NCI-H748 (cell line): Measurements from ENCODE around the gene LRG1.

Source experiments
- DNase-seq: peaks from one replicate; lab custom pipeline; 2025; ENCODE audit not compliant: unreplicated experiment; lab: John Stamatoyannopoulos, UW

Gene LRG1

DNA sequence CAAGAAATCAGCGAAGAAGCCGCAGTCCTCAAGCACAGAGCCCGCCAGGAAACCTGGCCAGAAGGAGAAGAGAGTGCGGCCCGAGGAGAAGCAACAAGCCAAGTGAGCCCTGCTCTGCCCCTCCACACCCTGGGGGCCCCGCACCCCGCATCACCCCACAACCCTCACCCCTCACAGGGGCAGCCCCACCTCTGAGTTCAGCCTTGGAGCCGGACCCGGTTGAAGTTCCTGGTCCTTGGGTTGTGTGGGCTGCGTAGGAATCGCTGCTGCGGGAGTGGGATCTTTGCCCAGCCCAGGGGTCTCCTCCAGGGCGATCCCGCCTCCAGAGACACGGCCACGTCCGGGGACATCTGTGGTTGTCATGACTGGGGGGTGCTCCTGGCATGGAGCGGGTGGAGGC, 43.5 kb downstream of the LRG1 start:
- no peak for DNase-seq

DNA sequence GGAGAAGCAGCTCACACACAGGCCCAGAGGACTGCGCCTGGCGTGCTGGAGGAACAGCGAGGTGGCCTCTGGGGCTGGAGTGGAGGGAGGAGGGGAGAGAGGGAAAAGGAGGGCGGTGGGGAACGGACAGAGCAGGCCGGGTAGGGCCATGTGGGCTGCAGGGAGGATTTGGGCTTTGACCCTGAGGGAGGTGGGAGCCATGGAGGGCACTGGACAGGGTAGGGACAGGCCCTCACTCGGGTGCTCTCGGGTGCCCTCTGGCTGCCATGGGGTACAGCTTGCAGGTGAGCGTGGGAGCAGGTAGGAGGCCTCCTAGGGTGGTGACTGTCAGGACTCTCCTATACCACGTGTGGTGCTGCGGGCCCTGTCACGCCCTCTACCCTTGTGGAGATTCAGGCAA, 44.4 kb downstream of the LRG1 start:
- no peak for DNase-seq

DNA sequence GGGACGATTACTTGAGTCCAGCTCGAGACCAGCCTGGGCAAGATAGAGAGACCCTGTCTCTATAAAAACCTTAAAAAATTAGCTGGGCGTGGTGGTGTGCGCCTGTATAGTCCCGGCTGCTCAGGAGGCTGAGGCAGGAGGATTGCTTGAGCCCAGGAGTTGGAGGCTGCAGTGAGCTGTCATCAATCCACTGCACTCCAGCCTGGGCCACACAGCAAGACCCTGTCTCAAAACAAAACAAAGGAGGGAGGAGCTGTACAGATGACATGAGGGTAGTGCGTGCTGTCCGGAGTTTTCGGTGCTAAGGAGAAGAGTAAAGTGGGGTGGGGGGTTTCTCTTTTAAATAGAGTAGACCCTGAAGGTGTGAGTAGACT, 45.2 kb downstream of the LRG1 start:
- DNase-seq = no peak

DNA sequence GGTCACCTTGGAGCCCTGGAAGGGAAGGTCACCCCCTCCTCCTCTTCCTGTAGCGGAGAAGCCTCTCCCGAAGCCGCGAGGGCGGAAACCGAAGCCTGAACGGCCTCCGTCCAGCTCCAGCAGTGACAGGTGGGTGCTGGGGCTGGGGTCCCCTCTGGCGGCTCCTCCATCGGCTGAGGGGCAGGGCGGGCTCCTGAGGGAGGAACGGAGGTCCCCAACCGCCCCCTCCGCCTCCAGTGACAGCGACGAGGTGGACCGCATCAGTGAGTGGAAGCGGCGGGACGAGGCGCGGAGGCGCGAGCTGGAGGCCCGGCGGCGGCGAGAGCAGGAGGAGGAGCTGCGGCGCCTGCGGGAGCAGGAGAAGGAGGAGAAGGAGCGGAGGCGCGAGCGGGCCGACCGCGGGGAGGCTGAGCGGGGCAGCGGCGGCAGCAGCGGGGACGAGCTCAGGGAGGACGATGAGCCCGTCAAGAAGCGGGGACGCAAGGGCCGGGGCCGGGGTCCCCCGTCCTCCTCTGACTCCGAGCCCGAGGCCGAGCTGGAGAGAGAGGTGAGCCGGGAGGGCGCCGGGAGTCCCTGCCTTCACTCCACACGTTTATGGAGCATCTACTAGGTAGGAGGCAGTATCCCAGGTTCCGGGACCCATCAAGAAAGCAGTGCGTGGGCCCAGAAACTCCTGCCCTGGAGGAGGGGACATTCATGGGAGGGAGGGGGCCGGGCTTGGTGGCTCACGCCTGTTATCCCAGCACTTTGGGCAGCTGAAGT, 45.7 kb downstream of the LRG1 start:
- DNase-seq = no peak

DNA sequence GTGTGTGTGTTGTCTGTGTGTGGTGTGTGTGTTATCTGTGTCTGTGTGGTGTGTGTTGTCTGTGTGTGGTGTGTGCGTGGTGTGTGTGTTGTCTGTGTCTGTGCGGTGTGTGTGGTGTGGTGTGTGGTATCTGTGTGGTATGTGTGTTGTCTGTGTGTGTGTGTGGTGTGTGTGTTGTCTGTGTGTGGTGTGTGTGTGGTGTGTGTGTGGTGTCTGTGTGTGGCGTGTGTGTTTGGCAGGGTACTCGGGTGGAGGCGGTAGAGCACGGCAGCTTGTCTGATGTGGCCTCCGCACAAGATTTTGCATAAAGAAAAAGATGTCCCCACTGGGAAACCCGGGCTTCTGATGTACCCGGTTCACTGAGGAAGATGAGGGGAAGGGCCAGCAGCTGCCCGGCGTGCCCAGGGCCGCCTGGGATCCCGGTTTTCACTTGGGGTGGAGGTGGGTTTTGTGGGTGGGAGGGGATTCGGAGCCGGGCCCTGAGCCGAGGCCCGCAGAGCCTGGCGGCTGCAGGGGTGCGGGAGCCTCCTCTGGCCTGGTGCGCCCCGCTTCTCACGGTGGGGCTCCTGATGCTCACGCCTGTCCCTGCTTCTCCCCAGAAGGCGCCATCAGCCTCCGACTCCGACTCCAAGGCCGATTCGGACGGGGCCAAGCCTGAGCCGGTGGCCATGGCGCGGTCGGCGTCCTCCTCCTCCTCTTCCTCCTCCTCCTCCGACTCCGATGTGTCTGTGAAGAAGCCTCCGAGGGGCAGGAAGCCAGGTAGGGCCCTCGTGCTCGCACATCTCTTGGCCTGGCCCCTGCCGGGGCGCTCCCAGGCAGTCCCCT, 46.5 kb downstream of the LRG1 start:
- DNase-seq = no peak

DNA sequence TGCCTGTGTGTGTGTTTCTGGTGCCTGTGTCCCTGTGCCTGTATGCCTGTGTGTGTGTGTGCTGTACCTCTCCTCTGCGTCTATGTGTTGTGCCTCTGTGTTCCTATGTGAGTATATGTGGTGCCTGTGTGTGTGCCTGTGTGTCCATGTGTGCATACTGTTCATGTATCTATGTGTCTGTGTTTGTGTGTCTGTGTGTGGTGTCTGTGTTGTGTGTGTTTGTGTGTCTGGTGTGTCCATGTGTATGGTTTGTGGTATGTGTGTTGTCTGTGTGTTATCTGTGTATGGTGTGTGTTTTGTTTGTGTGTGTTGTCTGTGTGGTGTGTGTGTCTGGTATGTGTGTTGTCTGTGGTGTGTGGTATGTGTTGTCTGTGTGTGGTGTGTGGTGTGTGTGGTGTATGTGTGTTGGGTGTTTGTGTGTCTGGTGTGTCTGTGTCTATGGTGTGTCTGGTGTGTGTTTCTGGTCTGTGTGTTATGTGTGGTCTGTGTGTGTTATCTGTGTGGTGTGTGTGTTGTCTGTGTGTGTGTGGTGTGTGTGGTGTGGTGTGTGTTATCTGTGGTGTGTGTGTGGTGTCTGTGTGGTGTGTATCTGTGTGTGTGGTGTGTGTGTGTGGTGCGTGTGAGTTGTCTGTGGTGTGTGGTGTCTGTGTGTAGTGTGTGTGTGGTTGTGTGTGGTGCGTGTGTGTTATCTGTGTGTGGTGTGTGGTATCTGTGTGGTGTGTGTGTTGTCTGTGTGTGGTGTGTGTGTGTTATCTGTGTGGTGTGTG, 47.3 kb downstream of the LRG1 start:
- no peak for DNase-seq

DNA sequence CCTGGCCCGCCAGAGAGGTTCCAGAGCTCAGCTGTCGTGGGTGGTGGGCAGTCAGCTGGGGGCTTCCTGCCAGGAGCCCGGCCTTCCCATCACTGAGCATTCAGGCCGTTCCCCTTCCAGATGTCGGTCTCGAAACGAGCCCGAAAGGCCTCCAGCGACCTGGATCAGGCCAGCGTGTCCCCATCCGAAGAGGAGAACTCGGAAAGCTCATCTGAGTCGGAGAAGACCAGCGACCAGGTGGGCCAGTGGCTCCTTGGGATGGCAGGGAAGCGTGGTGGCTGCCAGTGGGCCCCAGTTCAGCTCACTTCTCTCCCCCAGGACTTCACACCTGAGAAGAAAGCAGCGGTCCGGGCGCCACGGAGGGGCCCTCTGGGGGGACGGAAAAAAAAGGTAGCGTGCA, 48.4 kb downstream of the LRG1 start:
- DNase-seq = no peak

DNA sequence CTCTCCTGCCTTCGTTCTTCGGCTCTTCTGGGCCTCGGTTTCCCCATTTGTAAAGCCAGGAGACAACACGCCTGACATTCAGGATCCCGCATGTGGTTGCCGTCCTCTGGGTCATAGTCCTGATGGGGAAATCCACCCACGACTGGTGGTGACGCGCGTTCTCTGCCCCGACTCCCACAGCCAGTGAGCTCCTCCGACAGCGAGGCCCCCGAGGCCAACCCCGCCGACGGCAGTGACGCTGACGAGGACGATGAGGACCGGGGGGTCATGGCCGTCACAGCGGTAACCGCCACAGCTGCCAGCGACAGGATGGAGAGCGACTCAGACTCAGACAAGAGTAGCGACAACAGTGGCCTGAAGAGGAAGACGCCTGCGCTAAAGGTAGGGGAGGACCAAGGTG, 51.3 kb downstream of the LRG1 start:
- no peak for DNase-seq

DNA sequence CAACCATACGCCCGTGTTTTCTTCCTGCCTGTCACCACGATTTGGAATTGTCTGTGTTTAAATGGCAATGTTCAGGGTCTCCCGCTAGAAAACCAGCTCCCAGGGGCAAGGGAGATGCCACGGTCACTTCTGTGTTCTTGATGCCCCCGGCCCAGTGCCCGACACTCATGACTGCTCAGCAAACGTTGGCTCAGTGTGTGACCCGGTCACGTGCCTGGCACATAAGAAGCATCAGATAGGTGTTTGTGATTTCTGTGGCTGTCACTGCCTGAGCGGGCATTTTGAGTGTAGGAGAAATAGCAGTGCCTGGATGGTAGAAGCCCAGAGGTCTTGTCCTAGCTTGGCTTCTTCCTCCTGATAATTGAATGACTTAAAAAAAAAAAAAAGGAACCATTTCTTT, 52.3 kb downstream of the LRG1 start:
- no peak for DNase-seq
